Stimulated activated CD4-positive, alpha-beta T cell treated with anti-CD3 and anti-CD28 coated beads, TNF-alpha, amount 100 ng/mL, for 1 hour (primary cell): ENCODE data around the gene CFD.
"Not testable (repeated sequence)": the region's sequence is repeated elsewhere in the genome, so short reads cannot be mapped to it uniquely, and the experiment has no call there.

Source experiments
- DNase-seq, 3 donors: peaks; one replicate each; pipeline ENCODE4 v3.0.0-alpha.2; 2020; ENCODE audit warnings: low read depth in 3 of 3, low spot score in 1 of 3

CFD gene

GRCh38 chr19:852136-853013 is 7.1 kb upstream of the CFD start, which contains the start of gene ELANE:
Gene ELANE (plus strand): TSS chr19:852303. CDS start chr19:852329, 26 bp downstream.
- no peak for DNase-seq

GRCh38 chr19:853014-853585 is 6.4 kb upstream of the CFD start:
- DNase-seq, result no peak

GRCh38 chr19:853614-854220 is 5.7 kb upstream of the CFD start:
- not testable (repeated sequence) for DNase-seq

- DNase-seq, result no peak
These were observed 4.9 kb upstream of the CFD start for GRCh38 chr19:854549-854948.

GRCh38 chr19:855142-855541 is 4.3 kb upstream of the CFD start:
- no peak for DNase-seq

DNA sequence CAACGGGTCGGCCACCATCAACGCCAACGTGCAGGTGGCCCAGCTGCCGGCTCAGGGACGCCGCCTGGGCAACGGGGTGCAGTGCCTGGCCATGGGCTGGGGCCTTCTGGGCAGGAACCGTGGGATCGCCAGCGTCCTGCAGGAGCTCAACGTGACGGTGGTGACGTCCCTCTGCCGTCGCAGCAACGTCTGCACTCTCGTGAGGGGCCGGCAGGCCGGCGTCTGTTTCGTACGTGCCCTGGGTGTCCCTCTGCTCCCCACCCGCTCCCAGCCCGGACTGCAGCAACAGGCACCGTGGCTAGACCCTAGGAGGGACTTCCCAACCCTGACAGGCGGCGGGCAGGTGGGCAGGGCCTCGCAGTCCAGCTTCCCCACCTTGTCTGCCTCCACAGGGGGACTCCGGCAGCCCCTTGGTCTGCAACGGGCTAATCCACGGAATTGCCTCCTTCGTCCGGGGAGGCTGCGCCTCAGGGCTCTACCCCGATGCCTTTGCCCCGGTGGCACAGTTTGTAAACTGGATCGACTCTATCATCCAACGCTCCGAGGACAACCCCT is 3.8 kb upstream of the CFD start:
- no peak for DNase-seq

DNA sequence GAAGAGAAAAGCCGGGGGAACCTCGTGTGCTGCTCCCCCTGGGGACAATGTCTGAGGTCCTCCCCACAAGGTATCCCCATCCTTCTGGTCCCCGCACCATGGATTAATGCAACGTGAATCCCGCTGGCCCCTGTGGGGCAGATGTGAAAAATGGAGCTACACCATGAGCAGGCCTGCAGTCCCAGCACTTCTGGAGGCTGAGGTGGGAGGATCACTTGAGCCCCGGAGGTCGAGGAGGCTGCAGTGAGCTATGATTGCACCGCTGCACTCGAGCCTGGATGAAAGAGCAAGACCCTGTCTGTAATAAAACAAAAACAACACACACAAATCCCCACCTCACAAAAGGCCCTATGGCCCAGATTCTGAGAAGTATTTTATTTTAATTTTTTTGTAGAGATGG is 1.2 kb upstream of the CFD start:
- no peak for DNase-seq

GRCh38 chr19:861141-861755 is 1.8 kb downstream of the CFD start:
- no peak for DNase-seq

DNA sequence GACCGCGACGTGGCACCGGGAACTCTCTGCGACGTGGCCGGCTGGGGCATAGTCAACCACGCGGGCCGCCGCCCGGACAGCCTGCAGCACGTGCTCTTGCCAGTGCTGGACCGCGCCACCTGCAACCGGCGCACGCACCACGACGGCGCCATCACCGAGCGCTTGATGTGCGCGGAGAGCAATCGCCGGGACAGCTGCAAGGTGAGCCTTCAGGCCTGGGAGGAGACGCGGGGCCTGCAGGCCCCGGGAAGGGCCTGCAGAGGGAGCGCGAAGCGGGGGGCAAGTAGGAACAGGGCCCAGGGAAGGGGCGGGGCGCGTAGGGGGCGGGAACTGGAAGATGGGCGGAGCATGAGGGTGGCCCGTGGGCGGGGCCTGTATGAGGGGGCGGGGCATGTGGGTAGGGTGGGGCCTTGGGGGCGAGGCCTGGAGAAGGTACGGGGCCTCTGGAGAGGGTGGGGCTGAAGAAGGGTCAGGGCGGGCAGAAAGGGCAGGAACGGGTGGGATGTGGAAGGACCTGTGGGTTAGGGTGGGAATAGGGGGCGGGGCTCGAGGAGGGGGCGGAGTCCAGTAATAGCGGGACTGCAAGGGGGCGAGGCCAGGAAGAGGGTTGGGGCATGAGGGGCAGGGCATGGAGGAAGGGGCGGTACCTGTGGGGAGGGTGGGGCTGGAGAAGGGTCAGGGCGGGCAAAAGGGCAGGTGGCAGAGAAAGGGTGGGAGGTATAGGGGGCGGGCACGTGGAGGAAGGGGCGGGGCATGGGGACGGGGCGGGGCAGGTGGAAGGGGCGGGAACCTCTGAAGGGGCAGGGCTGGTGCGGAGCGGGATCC is 2.5 kb downstream of the CFD start:
- DNase-seq, result peak in 2 of 3 donors; percentile 45 to 59

- DNase-seq, result peak; percentile 47 to 69 (median 48)
These were observed 3.3 kb downstream of the CFD start for GRCh38 chr19:862581-863314.

DNA sequence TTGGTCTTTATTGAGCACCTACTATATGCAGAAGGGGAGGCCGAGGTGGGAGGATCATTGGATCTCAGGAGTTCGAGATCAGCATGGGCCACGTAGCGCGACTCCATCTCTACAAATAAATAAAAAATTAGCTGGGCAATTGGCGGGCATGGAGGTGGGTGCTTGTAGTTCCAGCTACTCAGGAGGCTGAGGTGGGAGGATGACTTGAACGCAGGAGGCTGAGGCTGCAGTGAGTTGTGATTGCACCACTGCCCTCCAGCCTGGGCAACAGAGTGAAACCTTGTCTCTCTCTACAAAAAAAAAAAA is 3.8 kb downstream of the CFD start:
- DNase-seq, result no peak

GRCh38 chr19:866769-867300 is 7.4 kb downstream of the CFD start:
- DNase-seq, result no peak

DNA sequence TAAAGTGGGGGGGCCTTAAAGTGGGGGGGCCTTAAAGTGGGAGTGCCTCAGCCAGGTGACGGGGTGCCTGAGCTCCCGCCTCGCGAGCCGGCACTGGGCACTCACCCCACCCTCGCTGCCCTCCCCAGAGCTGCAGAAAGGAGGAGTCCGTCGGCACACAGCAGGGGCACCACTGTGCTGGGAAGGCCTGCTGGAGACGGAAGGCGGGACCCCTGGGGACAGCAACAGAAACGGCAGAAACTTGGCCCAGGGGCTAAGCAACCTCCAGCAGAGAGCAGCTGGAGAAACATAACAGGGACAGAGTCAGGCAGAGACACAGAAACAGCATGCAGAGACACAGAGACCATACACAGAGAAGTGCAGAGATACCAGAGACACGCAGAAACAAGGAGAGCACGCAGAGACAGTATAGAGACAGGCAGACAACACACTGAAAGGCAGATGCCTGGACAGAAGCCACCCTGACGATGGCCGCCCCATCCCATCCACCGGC is 7.9 kb downstream of the CFD start:
- no peak for DNase-seq

GRCh38 chr19:867855-868457 is 8.5 kb downstream of the CFD start:
- DNase-seq, result no peak

DNA sequence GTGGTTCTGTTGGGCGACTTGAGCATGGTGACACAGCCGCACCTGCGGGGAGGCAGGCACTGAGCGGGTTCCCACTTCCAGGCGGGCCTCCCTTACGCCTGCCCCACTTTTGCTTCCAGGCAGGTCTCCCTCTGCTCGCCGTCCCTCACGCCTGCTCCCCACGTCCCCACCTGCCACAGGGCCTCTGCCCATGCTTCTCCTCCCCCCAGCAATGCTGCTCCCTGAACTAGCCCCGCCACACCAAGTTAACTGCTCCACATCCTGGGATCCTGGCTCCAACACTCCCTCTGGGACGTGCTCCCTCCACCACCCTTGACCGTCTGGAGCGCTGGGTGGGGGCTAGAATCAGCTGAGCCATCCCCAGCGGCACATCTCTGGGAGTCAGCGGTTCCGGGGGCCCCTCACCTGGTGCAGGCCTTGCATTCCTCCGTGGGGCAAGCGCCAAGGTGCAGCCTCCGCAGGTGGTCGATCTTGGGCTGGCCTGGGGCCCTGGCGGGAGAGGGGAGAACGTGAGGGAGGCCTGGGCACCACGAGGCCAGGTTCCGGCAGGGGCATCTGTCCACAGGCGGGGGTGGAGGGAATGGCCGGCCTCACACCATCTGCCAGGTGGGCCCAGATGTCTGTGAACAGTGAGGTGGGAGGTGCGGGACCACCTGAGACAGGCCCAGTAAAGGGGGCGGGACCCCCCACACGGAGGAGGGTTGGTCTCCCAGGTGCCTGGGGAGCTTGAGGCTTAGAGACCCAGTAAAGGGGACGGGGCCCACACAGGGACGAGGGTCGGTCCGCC is 9.2 kb downstream of the CFD start:
- no peak for DNase-seq

DNA sequence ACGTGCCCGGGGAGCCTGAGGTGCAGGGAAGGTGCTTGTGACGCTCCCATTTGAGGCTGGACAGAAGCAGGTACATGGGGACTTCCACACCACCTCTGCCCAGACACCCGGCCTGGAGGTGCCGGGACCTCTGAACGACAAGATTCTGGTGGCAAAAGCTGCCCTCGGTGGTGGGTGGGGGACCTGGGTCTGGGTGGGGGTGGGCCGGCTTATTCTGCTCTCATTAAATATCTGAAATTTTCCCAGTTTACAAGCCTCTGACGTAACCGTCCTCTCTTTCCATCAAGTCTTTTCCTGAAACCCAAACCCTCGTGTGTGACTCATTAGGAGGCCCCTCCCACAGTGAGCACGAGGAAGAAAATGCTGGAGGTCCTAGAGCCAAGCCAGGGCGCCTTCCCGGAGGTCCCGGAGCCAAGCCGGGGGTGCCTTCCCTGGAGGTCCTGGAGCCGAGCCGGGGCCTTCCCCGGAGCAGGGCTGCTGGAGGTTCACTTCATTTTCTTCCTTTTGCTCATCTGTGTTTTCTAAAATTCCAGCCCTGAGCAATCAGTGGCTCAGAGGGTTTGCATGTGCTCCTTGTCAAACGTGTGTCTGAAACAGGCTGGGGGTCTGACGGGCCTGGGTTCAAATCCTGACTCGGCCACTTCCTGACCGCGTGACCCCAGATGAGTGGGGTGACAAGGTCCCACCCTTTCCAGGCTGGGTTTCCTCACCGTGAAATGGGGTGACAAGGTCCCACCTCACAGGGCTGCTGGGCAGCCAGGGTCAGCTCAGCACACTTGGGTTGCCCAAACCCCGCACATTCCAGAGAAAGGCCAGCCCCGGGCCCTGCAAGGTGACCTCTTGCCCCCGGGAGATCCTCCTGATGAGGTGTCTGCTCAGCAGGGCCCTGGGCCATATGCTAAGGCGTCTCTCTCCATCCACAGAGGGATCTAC is 10.0 kb downstream of the CFD start:
- no peak for DNase-seq

- DNase-seq, result no peak
These were observed 10.8 kb downstream of the CFD start for GRCh38 chr19:870314-870713.
